ENCODE data around the gene AKR7A2.
"Not testable (repeated sequence)": the region's sequence is repeated elsewhere in the genome, so short reads cannot be mapped to it uniquely, and the experiment has no call there.

Gene AKR7A2

GRCh38 chr1:19306941-19307340 lies 5.0 kb downstream of the AKR7A2 start:
- no peak for DNase-seq (ENCODE audit: low spot score)

GRCh38 chr1:19305880-19306279 lies 6.1 kb downstream of the AKR7A2 start:
- DNase-seq (ENCODE audit: low spot score), result no peak

GRCh38 chr1:19304081-19304480 lies 7.9 kb downstream of the AKR7A2 start:
- not testable (repeated sequence) for DNase-seq (ENCODE audit: low spot score)

GRCh38 chr1:19300211-19300610 lies 11.7 kb downstream of the AKR7A2 start:
- no peak for DNase-seq (ENCODE audit: low spot score)

GRCh38 chr1:19294638-19295037 lies 17.3 kb downstream of the AKR7A2 start:
- DNase-seq (ENCODE audit: low spot score), result no peak

- no peak for DNase-seq (ENCODE audit: low spot score)
These were observed 22.7 kb downstream of the AKR7A2 start for GRCh38 chr1:19289244-19289643.

GRCh38 chr1:19288324-19289241 lies 23.4 kb downstream of the AKR7A2 start, which contains the start of gene AKR7A3:
Gene AKR7A3, minus strand, starts transcription at chr1:19288770. Its CDS starts 61 bp downstream, at chr1:19288709.
- DNase-seq (ENCODE audit: low spot score), result peak; percentile 77

- DNase-seq (ENCODE audit: low spot score), result no peak
These were observed 24.3 kb downstream of the AKR7A2 start for GRCh38 chr1:19287436-19288185.

- not testable (repeated sequence) for DNase-seq (ENCODE audit: low spot score)
These were observed 26.1 kb downstream of the AKR7A2 start for GRCh38 chr1:19285807-19286206.

GRCh38 chr1:19285366-19285765 lies 26.6 kb downstream of the AKR7A2 start:
- DNase-seq (ENCODE audit: low spot score), result not testable (repeated sequence)

- no peak for DNase-seq (ENCODE audit: low spot score)
These were observed 27.1 kb downstream of the AKR7A2 start for GRCh38 chr1:19284881-19285280.

- DNase-seq (ENCODE audit: low spot score), result no peak
These were observed 28.1 kb downstream of the AKR7A2 start for GRCh38 chr1:19283891-19284290.

- DNase-seq (ENCODE audit: low spot score), result no peak
These were observed 37.3 kb downstream of the AKR7A2 start for GRCh38 chr1:19274636-19275035.

GRCh38 chr1:19273844-19274531 lies 38.0 kb downstream of the AKR7A2 start:
- DNase-seq (ENCODE audit: low spot score), result not testable (repeated sequence)

- no peak for DNase-seq (ENCODE audit: low spot score)
These were observed 38.7 kb downstream of the AKR7A2 start for GRCh38 chr1:19273106-19273843.

GRCh38 chr1:19272064-19272463 lies 39.9 kb downstream of the AKR7A2 start:
- no peak for DNase-seq (ENCODE audit: low spot score)

- not testable (repeated sequence) for DNase-seq (ENCODE audit: low spot score)
These were observed 41.6 kb downstream of the AKR7A2 start for GRCh38 chr1:19270343-19270730.

- DNase-seq (ENCODE audit: low spot score), result not testable (repeated sequence)
These were observed 42.3 kb downstream of the AKR7A2 start for GRCh38 chr1:19269427-19270342.

GRCh38 chr1:19268445-19268844 lies 43.5 kb downstream of the AKR7A2 start:
- DNase-seq (ENCODE audit: low spot score), result no peak

GRCh38 chr1:19262744-19263143 lies 49.2 kb downstream of the AKR7A2 start:
- DNase-seq (ENCODE audit: low spot score), result no peak

Measured in germinal center (tissue), 1 donor.